NCI-H2196 treated with DMSO at 0.1 percent for 48 hours (cell line): ENCODE results near the gene HDDC2.

ENCODE experiments used
- DNase-seq: peaks from one replicate; lab custom pipeline; 2025; ENCODE audit not compliant: unreplicated experiment; lab: John Stamatoyannopoulos, UW

Gene HDDC2

GRCh38 chr6:125245109-125245508, 56.7 kb downstream of the HDDC2 start:
- no peak for DNase-seq

GRCh38 chr6:125237764-125238163, 64.0 kb downstream of the HDDC2 start:
- DNase-seq = no peak

GRCh38 chr6:125236536-125237327, 65.0 kb downstream of the HDDC2 start:
- DNase-seq = no peak

- DNase-seq = no peak
Observed at GRCh38 chr6:125233202-125233601, 68.6 kb downstream of the HDDC2 start.

- DNase-seq = no peak
Observed at GRCh38 chr6:125232466-125232865, 69.3 kb downstream of the HDDC2 start.

- DNase-seq = no peak
Observed at GRCh38 chr6:125231574-125232343, 70.0 kb downstream of the HDDC2 start.

GRCh38 chr6:125231133-125231532, 70.6 kb downstream of the HDDC2 start:
- DNase-seq = no peak

- no peak for DNase-seq
Observed at GRCh38 chr6:125230674-125231073, 71.1 kb downstream of the HDDC2 start.

- no peak for DNase-seq
Observed at GRCh38 chr6:125228981-125229479, 72.7 kb downstream of the HDDC2 start.

- DNase-seq = no peak
Observed at GRCh38 chr6:125227244-125227643, 74.5 kb downstream of the HDDC2 start.
